Muscle layer of colon (tissue), 2 donors: ENCODE results near the gene CALB2.

Experiments
- H3K27ac ChIP-seq: one replicate; pipeline ENCODE4 v1.7.0; 2013; ENCODE audit warnings: low read depth, mild to moderate bottlenecking, low read length, moderate library complexity
- H3K27me3 ChIP-seq, 2 donors: one replicate each; pipeline ENCODE4 v1.7.0; 2013; ENCODE audit warnings: low read length in 2 of 2, mild to moderate bottlenecking in 2 of 2; ENCODE audit not compliant: insufficient read depth in 2 of 2, control insufficient read depth in 1 of 2
- H3K36me3 ChIP-seq: one replicate; pipeline ENCODE4 v1.7.0; 2013; ENCODE audit warnings: mild to moderate bottlenecking, low read length; ENCODE audit not compliant: insufficient read depth
- H3K4me1 ChIP-seq: one replicate; pipeline ENCODE4 v1.7.0; 2013; ENCODE audit warnings: mild to moderate bottlenecking, low read length; ENCODE audit not compliant: insufficient read depth
- H3K4me3 ChIP-seq, 2 donors: one replicate each; pipeline ENCODE4 v1.7.0; 2013; ENCODE audit warnings: low read length in 2 of 2, low read depth in 1 of 2, mild to moderate bottlenecking in 1 of 2, moderate library complexity in 1 of 2
- H3K9ac ChIP-seq: one replicate; pipeline ENCODE4 v1.7.0; 2013; ENCODE audit warnings: low read length
- H3K9me3 ChIP-seq: one replicate; pipeline ENCODE4 v1.7.0; 2013; ENCODE audit warnings: mild to moderate bottlenecking, low read length
- donor health status: abdominal sarcoma.
- donor health status: Adenocarcinoma of cecum.

The CALB2 gene

GRCh38 chr16:71340406-71340805, 18.1 kb upstream of the CALB2 start:
- Histone ChIP-seq H3K36me3 (no peaks in the 10 kb centered on the region), H3K9me3 (no peaks in the 10 kb centered on the region), H3K4me3 (no peak overlapping the region), H3K9ac (no peak overlapping the region), H3K4me1 (no peaks in the 10 kb centered on the region), H3K27ac (no peak overlapping the region), H3K27me3 (no peaks in the 10 kb centered on the region)

- H3K4me3 ChIP-seq: no peak overlapping the region
- no peaks in the 10 kb centered on the region for H3K27me3 ChIP-seq
These were observed 16.6 kb upstream of the CALB2 start for GRCh38 chr16:71341881-71342280.

GRCh38 chr16:71343078-71343477, 15.4 kb upstream of the CALB2 start:
- Histone ChIP-seq H3K9me3 (no peaks in the 10 kb centered on the region), H3K27me3 (no peaks in the 10 kb centered on the region), H3K4me1 (no peaks in the 10 kb centered on the region), H3K9ac (no peak overlapping the region), H3K4me3 (no peak overlapping the region), H3K27ac (no peak overlapping the region), H3K36me3 (no peaks in the 10 kb centered on the region)

More at GRCh38 chr16:71341881-71342280, 16.6 kb upstream of the CALB2 start:
- H3K36me3 ChIP-seq: no peaks in the 10 kb centered on the region
- no peaks in the 10 kb centered on the region for H3K9me3 ChIP-seq
- H3K9ac ChIP-seq: no peak overlapping the region
- no peak overlapping the region for H3K27ac ChIP-seq
- H3K4me1 ChIP-seq: no peaks in the 10 kb centered on the region

- H3K9ac ChIP-seq: no peak overlapping the region
- H3K4me1 ChIP-seq: no peaks in the 10 kb centered on the region
- no peak overlapping the region for H3K27ac ChIP-seq
- H3K27me3 ChIP-seq: no peaks in the 10 kb centered on the region
- no peaks in the 10 kb centered on the region for H3K9me3 ChIP-seq
- no peaks in the 10 kb centered on the region for H3K36me3 ChIP-seq
- H3K4me3 ChIP-seq: no peak overlapping the region
These were observed 14.1 kb upstream of the CALB2 start for GRCh38 chr16:71344315-71344905.

- Histone ChIP-seq H3K27me3 (no peaks in the 10 kb centered on the region), H3K4me3 (no peak overlapping the region), H3K4me1 (no peaks in the 10 kb centered on the region), H3K9me3 (no peaks in the 10 kb centered on the region), H3K27ac (no peak overlapping the region), H3K36me3 (no peaks in the 10 kb centered on the region), H3K9ac (no peak overlapping the region)
These were observed 13.5 kb upstream of the CALB2 start for GRCh38 chr16:71345031-71345430.

- H3K36me3 ChIP-seq: no peaks in the 10 kb centered on the region
- no peaks in the 10 kb centered on the region for H3K9me3 ChIP-seq
- H3K4me3 ChIP-seq: no peak overlapping the region
- no peaks in the 10 kb centered on the region for H3K4me1 ChIP-seq
- no peak overlapping the region for H3K27ac ChIP-seq
- H3K9ac ChIP-seq: no peak overlapping the region
- H3K27me3 ChIP-seq: no peaks in the 10 kb centered on the region
These were observed 11.4 kb upstream of the CALB2 start for GRCh38 chr16:71347146-71347545.

GRCh38 chr16:71348262-71349085, 10.0 kb upstream of the CALB2 start:
- H3K4me1 ChIP-seq: no peaks in the 10 kb centered on the region
- H3K4me3 ChIP-seq: no peak overlapping the region
- no peaks in the 10 kb centered on the region for H3K36me3 ChIP-seq
- H3K9ac ChIP-seq: no peak overlapping the region
- no peak overlapping the region for H3K27ac ChIP-seq
- H3K9me3 ChIP-seq: no peaks in the 10 kb centered on the region
- no peaks in the 10 kb centered on the region for H3K27me3 ChIP-seq

GRCh38 chr16:71350821-71351557, 7.5 kb upstream of the CALB2 start:
- H3K36me3 ChIP-seq: no peaks in the 10 kb centered on the region
- H3K9me3 ChIP-seq: no peaks in the 10 kb centered on the region
- H3K4me3 ChIP-seq: no peak overlapping the region
- H3K9ac ChIP-seq: no peak overlapping the region
- H3K27me3 ChIP-seq: no peaks in the 10 kb centered on the region
- H3K4me1 ChIP-seq: no peaks in the 10 kb centered on the region
- H3K27ac ChIP-seq: no peak overlapping the region

GRCh38 chr16:71351558-71351901, 7.0 kb upstream of the CALB2 start:
- Histone ChIP-seq H3K4me3 (no peak overlapping the region), H3K27me3 (no peaks in the 10 kb centered on the region), H3K27ac (no peak overlapping the region), H3K9me3 (no peaks in the 10 kb centered on the region), H3K9ac (no peak overlapping the region), H3K36me3 (no peaks in the 10 kb centered on the region), H3K4me1 (no peaks in the 10 kb centered on the region)

- Histone ChIP-seq H3K9me3 (no peaks in the 10 kb centered on the region), H3K4me3 (no peak overlapping the region), H3K4me1 (no peaks in the 10 kb centered on the region), H3K36me3 (no peaks in the 10 kb centered on the region), H3K27me3 (peaks cover 0 to under 1% of the 10 kb centered on the region in 2 donors), H3K9ac (no peak overlapping the region), H3K27ac (no peak overlapping the region)
These were observed 6.1 kb upstream of the CALB2 start for GRCh38 chr16:71352466-71352865.

GRCh38 chr16:71352963-71353460, 5.5 kb upstream of the CALB2 start:
- H3K9ac ChIP-seq: no peak overlapping the region
- H3K27me3 ChIP-seq: peaks cover 0 to 6% of the 10 kb centered on the region in 2 donors
- H3K27ac ChIP-seq: no peak overlapping the region
- no peaks in the 10 kb centered on the region for H3K9me3 ChIP-seq
- no peaks in the 10 kb centered on the region for H3K36me3 ChIP-seq
- no peak overlapping the region for H3K4me3 ChIP-seq
- H3K4me1 ChIP-seq: peaks cover under 1% of the 10 kb centered on the region
